ENCODE measurements around the gene PRSS36.

DNA sequence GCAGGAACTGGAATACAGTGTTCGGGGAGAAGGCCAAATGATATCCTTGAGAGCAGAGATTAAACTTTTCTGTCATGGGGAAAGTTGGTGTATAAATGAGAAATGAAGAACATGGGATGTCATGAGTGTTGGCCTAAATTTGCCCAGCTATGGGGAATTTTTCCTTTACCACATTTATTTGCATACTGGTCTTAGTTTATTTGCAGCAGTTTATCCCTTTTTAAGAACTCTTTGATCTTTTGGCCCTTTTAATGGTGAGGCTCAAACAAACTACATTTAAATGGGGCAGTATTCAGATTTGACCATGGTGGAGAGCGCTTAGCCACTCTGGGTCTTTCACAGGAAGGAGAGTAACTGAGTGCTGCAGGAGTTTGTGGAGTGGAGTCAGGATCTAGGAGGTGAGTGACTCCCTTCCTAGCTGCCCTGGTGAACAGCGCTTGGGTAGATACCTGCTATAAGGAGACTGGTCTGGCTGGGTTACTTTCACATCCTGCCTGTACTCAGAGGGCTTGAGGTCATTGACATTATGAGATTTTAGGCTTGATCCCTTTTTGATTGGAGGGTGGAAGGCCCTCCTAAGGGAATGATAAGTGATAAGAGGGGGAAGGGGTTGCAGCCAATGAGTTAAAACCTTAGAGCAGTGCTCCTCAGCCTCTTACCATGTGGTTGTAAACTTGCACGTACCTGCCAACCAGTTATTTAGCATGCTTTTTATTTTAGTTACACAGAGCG is 42.0 kb upstream of the PRSS36 start:
- TF ChIP-seq CTCF (IDR thresholded peaks at IDR 0.05; ENCODE audit: insufficient read depth, low read length): no peak
- no peak for TF ChIP-seq GABPA (IDR thresholded peaks at IDR 0.05; ENCODE audit: low read depth)

Measured in HL-60 (cell line).